ENCODE results near the gene GRIA2.
"Not testable (repeated sequence)": the region's sequence is repeated elsewhere in the genome, so short reads cannot be mapped to it uniquely, and the experiment has no call there.

The GRIA2 gene

DNA sequence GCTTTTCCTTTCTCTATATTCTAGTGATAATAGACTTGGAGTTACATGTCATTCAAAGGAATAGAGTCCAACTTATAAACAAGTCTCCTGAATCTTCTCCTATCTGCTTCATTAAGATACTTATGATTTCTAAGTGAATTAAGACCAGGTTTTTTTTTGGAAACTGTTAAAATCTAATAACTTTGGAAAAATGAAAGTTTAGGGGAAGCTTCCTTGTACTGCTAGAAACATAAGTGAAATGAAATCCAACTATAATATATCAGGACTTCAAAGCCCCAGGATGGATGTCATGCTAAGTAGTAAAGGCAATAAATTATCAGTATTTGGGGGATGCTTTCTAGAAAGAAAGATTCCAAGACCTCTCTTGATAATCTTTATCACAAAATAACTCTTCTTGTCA, 24.8 kb downstream of the GRIA2 start:
- TF ChIP-seq CTCF (IDR thresholded peaks at IDR 0.05; ENCODE audit: insufficient read depth, low read depth, low read length, missing control alignments), result no peak
- no peak for DNase-seq (ENCODE audit: low read depth)
- no peak overlapping the region for H3K4me3 ChIP-seq (ENCODE audit: low read length)

DNA sequence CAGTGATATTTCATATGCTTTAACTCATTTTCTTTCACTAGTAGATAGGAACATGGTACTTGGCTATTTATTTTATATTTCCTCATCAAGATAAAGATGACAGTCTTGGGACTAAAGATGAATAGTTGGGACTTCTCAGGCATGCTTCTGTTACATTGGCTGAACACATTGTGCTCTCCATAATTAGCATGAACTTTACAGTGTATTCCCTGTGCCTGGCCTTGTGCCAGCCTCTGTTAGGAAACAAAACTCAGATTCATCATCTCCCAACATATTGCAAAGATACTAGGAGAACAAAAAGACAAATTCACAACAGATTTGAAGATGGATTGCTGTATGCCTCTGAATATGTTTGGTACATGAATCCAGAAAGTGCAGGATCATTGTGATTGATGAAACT, 26.4 kb downstream of the GRIA2 start:
- no peak for DNase-seq (ENCODE audit: low read depth)
- no peak overlapping the region for H3K4me3 ChIP-seq (ENCODE audit: low read length)
- TF ChIP-seq CTCF (IDR thresholded peaks at IDR 0.05; ENCODE audit: insufficient read depth, low read depth, low read length, missing control alignments), result no peak

DNA sequence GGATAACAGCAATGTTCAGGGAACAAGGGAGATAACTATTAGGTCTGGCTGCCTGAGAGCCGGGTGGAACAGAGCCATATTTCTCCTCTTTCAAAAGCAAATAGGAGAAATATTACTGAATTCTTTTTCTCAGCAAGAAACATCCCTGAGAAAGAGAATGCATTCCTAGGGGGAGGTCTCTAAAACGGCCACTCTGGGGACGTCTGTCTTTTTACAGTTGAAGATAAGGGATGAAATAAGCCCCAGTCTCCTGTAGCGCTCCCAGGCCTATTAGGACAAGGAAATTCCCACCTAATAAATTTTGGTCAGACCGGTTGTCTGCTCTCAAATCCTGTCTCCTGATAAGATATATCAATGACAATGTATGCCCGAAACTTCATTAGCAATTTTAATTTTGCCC, 37.6 kb downstream of the GRIA2 start:
- DNase-seq (ENCODE audit: low read depth); H3K4me3 ChIP-seq (ENCODE audit: low read length): not testable (repeated sequence)

GRCh38 chr4:157265281-157265680, 44.8 kb downstream of the GRIA2 start:
- TF ChIP-seq CTCF (IDR thresholded peaks at IDR 0.05; ENCODE audit: insufficient read depth, low read depth, low read length, missing control alignments), result no peak
- no peak overlapping the region for H3K4me3 ChIP-seq (ENCODE audit: low read length)
- peak; percentile 60 for DNase-seq (ENCODE audit: low read depth)

DNA sequence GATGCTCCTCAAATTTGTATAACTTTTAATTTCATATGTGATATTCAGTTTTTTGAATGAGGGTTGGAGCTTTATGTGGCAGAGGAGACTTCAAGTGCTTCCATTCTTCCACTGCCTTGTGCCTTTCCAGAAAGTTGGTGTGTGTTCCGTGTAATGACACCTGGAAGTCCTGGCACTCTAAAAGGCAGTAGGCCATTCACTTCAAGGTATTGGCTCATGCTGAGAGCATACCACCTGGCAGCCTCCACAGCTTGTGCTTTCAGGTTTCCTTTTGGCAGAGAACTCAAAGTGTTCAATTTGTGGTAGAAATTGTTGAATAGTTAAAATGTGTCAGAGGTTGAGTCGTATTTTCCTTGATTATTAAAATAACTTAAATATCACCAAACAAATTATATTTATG, 49.6 kb downstream of the GRIA2 start:
- H3K4me3 ChIP-seq (ENCODE audit: low read length), result no peak overlapping the region
- DNase-seq (ENCODE audit: low read depth), result no peak
- no peak for TF ChIP-seq CTCF (IDR thresholded peaks at IDR 0.05; ENCODE audit: insufficient read depth, low read depth, low read length, missing control alignments)

- DNase-seq (ENCODE audit: low read depth), result no peak
- H3K4me3 ChIP-seq (ENCODE audit: low read length), result no peak overlapping the region
- TF ChIP-seq CTCF (IDR thresholded peaks at IDR 0.05; ENCODE audit: insufficient read depth, low read depth, low read length, missing control alignments), result no peak
These were observed 50.0 kb downstream of the GRIA2 start for GRCh38 chr4:157270552-157270951.

GRCh38 chr4:157271166-157271869, 50.8 kb downstream of the GRIA2 start:
- DNase-seq (ENCODE audit: low read depth), result no peak
- H3K4me3 ChIP-seq (ENCODE audit: low read length), result no peak overlapping the region
- no peak for TF ChIP-seq CTCF (IDR thresholded peaks at IDR 0.05; ENCODE audit: insufficient read depth, low read depth, low read length, missing control alignments)
